Left forelimb (tissue), 1 donor: ENCODE data around the gene KDM5C.

Experiments used
- DNase-seq: peaks from one replicate; pipeline ENCODE4 v3.0.0-alpha.2; 2018; ENCODE audit warnings: low spot score

The KDM5C gene

GRCh38 chrX:53250556-53250955 lies 25.5 kb upstream of the KDM5C start:
- DNase-seq: no peak

- no peak for DNase-seq
Observed at GRCh38 chrX:53249408-53250042, 24.5 kb upstream of the KDM5C start.

GRCh38 chrX:53247928-53248327 lies 22.9 kb upstream of the KDM5C start:
- no peak for DNase-seq

- no peak for DNase-seq
Observed at GRCh38 chrX:53246231-53246630, 21.2 kb upstream of the KDM5C start.

- DNase-seq: no peak
Observed at GRCh38 chrX:53244610-53245009, 19.6 kb upstream of the KDM5C start.

GRCh38 chrX:53242310-53242709 lies 17.3 kb upstream of the KDM5C start:
- DNase-seq: no peak

- no peak for DNase-seq
Observed at GRCh38 chrX:53241558-53241957, 16.6 kb upstream of the KDM5C start.

GRCh38 chrX:53239474-53239873 lies 14.5 kb upstream of the KDM5C start:
- no peak for DNase-seq

- no peak for DNase-seq
Observed at GRCh38 chrX:53237056-53237455, 12.0 kb upstream of the KDM5C start.

GRCh38 chrX:53236025-53236679 lies 11.1 kb upstream of the KDM5C start:
- DNase-seq: no peak

- DNase-seq: no peak
Observed at GRCh38 chrX:53235566-53235965, 10.6 kb upstream of the KDM5C start.

GRCh38 chrX:53234484-53234883 lies 9.5 kb upstream of the KDM5C start:
- DNase-seq: no peak

GRCh38 chrX:53233536-53233935 lies 8.5 kb upstream of the KDM5C start:
- DNase-seq: no peak

- no peak for DNase-seq
Observed at GRCh38 chrX:53230116-53230515, 5.1 kb upstream of the KDM5C start.

GRCh38 chrX:53227224-53227765 lies 2.3 kb upstream of the KDM5C start:
- DNase-seq: no peak

GRCh38 chrX:53223955-53224859 lies 800 bp downstream of the KDM5C start:
- DNase-seq: no peak

GRCh38 chrX:53223068-53223693 lies 1.8 kb downstream of the KDM5C start:
- no peak for DNase-seq

GRCh38 chrX:53211391-53211978 lies 13.5 kb downstream of the KDM5C start:
- no peak for DNase-seq

- DNase-seq: no peak
Observed at GRCh38 chrX:53196678-53197077, 28.3 kb downstream of the KDM5C start.

GRCh38 chrX:53195401-53195800 lies 29.6 kb downstream of the KDM5C start:
- DNase-seq: no peak

GRCh38 chrX:53194308-53194707 lies 30.7 kb downstream of the KDM5C start:
- DNase-seq: no peak

GRCh38 chrX:53193093-53193492 lies 31.9 kb downstream of the KDM5C start:
- DNase-seq: no peak
